NCI-H2029 treated with DMSO at 0.1 percent for 48 hours (cell line): ENCODE measurements around the gene PLEKHB1.
"Not testable (repeated sequence)": the region's sequence is repeated elsewhere in the genome, so short reads cannot be mapped to it uniquely, and the experiment has no call there.

Experiments used
- DNase-seq: peaks from one replicate; lab custom pipeline; 2025; lab: John Stamatoyannopoulos, UW

Gene PLEKHB1

DNA sequence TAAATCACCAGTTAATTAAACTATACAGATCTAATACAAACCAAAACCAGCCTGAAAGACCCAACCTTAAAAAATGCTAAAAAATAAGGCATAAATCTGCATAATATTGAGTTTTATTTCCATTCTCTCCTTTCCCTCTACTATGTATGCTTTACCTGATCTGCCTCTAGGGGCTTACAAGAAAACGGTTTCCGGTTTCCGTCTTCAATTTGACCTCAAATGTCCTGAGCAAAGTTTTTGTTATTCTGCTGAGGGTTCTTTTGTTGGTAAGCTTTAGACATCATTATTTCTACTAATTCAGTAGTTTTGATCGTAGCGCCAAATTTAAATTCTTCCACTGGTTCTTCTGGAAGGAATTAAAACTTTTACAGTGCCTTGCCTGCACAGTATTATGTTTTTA is 30.2 kb downstream of the PLEKHB1 start:
- not testable (repeated sequence) for DNase-seq

DNA sequence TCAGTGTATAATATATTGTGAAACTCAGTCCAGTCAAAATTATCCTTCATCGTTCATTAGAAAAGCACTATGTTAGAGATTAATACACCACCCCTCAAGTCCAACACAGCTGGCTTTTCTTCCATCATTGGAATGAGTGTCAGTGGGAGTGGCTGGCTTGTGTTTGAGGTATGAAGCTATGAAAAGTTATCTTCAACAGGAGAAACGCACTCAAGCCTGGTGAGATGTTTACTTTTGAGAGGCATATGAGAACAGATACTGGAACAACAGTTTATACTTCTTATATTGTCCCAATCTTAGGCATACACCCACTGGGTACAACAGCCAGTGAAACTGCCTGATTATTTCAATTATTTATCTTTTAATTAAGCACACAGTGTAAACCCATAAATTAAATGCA is 34.3 kb downstream of the PLEKHB1 start:
- DNase-seq, result no peak

DNA sequence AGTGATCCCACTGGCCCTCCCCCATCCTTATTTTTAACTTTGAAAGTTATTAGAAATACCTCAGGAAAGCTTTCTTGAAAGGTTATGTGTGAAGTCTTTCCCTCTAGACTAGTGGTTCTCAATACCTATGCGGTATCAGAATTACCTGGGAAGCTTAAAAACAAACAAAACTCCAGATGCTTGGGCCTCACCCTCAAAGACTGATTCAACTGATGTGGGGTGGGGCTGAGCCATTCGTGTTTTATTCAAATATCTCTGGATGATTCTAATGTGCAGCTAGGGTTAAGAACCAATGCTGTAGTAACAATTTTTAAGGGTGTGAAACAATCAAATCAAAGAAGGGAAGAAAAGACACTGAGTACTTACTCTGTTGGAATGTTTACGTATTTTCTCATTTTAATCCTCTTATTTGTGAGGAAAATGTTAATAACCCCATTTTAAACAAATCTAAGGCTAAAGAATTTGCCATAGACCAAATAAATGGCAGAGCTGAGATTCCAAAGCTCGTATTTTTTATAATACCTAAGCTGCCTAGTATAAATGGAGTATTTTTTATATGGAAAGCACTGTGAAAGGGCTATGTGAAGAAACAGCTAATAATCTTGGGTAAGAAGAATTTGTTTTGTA is 47.6 kb downstream of the PLEKHB1 start:
- DNase-seq, result no peak

DNA sequence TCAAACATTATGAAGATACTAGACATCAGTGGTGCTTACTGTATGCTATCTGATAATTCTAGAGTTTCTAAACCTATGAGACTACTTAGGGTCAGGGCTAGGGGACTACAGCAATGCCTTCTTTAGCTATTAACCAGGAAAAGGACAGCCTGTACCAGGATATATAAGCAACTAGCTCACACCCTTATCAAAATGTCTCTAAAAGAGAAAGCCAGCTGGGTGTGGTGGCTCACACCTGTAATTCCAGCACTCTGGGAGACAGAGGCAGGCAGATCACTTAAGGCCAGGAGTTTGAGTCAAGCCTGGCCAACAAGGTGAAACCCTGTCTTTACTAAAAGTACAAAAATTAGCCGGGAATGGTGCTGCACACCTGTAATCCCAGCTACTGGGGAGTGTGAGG is 58.7 kb downstream of the PLEKHB1 start:
- no peak for DNase-seq

DNA sequence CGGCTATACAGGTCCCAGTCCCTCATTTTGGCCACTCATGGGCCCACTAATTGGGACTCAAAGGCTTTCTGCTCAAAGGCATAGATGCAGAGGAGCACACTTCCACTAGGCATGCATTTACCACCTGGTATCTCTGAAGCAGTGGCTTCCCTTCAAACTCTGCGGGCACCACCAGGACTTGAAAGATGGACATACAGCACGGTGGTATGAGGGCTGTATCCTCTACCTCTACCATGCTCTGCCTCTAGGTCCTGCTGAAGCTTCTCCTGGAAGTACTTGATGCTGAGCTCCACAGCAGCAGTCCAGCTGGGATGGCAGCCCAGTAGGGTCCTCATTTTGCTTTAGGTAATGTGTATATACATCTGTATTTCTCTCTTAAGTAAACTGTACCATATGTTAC is 64.6 kb downstream of the PLEKHB1 start:
- DNase-seq, result no peak
